H1 (cell line): ENCODE results near the gene CTPS2. TPM values are rescaled to one million over a fixed set of nuclear protein-coding genes. Genes with fewer than 3 reads are reported as not detected.

Experiments
- CTCF ChIA-PET: fragments of 300-600 bp; sonication (Branson Sonifier 250); formaldehyde crosslinking; loops from one replicate; lab custom pipeline; 2021; ENCODE audit not compliant: partially characterized antibody; lab: Charles Lee
- POLR2A ChIA-PET: fragments of 300-600 bp; sonication (Branson Sonifier 250); formaldehyde crosslinking; loops from one replicate; lab custom pipeline; 2021; ENCODE audit warnings: inconsistent platforms; ENCODE audit not compliant: partially characterized antibody; lab: Charles Lee
- DNase-seq, 2 experiments: peaks; one replicate each; pipeline versions ENCODE4 v3.0.0 to v3.0.0-alpha.2; 2010 to 2022; ENCODE audit warnings: low spot score in 2 of 2, low read depth in 1 of 2, mixed read lengths in 1 of 2
- FAIRE-seq: peaks from 2 replicates; lab custom pipeline; 2011; peaks lifted over from hg19 to GRCh38; lab: Jason Lieb, UNC
- H2AFZ ChIP-seq: 2 replicates; pipeline ENCODE4 v1.8.1; 2012; ENCODE audit warnings: low read length, inconsistent platforms
- H2AK5ac ChIP-seq: 2 replicates; pipeline ENCODE4 v1.6.1; 2013; ENCODE audit warnings: low read depth, low read length
- H2BK120ac ChIP-seq: replicated peaks from 2 replicates; pipeline ENCODE3; 2013; ENCODE audit warnings: low read depth, low read length, inconsistent platforms
- H2BK12ac ChIP-seq: 2 replicates; pipeline ENCODE4 v1.6.1; 2013; ENCODE audit warnings: low read depth, low read length
- H2BK15ac ChIP-seq: 2 replicates; pipeline ENCODE4 v1.6.1; 2013; ENCODE audit warnings: low read length
- H2BK20ac ChIP-seq: 2 replicates; pipeline ENCODE4 v1.6.1; 2013; ENCODE audit warnings: low read length
- H2BK5ac ChIP-seq: 2 replicates; pipeline ENCODE4 v1.6.1; 2013; ENCODE audit warnings: low read depth, low read length
- H3K14ac ChIP-seq: 2 replicates; pipeline ENCODE4 v1.6.1; 2013; ENCODE audit warnings: inconsistent platforms; ENCODE audit not compliant: insufficient read length
- H3K18ac ChIP-seq: 2 replicates; pipeline ENCODE4 v1.6.1; 2013; ENCODE audit warnings: low read length; ENCODE audit errors: extremely low read depth
- H3K23ac ChIP-seq: 2 replicates; pipeline ENCODE4 v1.6.1; 2013; ENCODE audit warnings: inconsistent platforms; ENCODE audit not compliant: insufficient read length
- H3K23me2 ChIP-seq: 2 replicates; pipeline ENCODE4 v1.6.1; 2013; ENCODE audit warnings: low read depth, low read length
- H3K27ac ChIP-seq: 2 replicates; pipeline ENCODE4 v1.6.1; 2011; ENCODE audit warnings: low read depth, low read length, inconsistent platforms
- H3K27me3 ChIP-seq, 4 experiments: replicated peaks in 1 of 4; 1 replicate in 1 of 4; 2 replicates in 3 of 4; pipeline versions ENCODE4 v1.6.1 to v1.8.1; 2011 to 2013; ENCODE audit warnings: low read length in 3 of 4, mild to moderate bottlenecking in 3 of 4, inconsistent platforms in 2 of 4, mixed read lengths in 2 of 4, moderate library complexity in 1 of 4; ENCODE audit not compliant: control insufficient read depth in 3 of 4, insufficient read depth in 3 of 4; ENCODE audit errors: extremely low read depth in 1 of 4
- H3K36me3 ChIP-seq, 4 experiments: 2 replicates each; pipeline versions ENCODE4 v1.6.1 to v1.8.1; 2011 to 2013; ENCODE audit warnings: mild to moderate bottlenecking in 4 of 4, low read length in 3 of 4, moderate library complexity in 2 of 4, control low read depth in 1 of 4, inconsistent platforms in 1 of 4; ENCODE audit not compliant: insufficient read depth in 4 of 4, control insufficient read depth in 2 of 4
- H3K4ac ChIP-seq: replicated peaks from 2 replicates; pipeline ENCODE3; 2013; ENCODE audit warnings: low read length, low read depth, mixed read lengths, inconsistent platforms; ENCODE audit not compliant: insufficient read length
- H3K4me1 ChIP-seq, 4 experiments: replicated peaks in 1 of 4; 1 replicate in 1 of 4; 2 replicates in 3 of 4; pipeline versions ENCODE4 v1.6.1 to v1.8.1; 2011 to 2013; ENCODE audit warnings: low read length in 3 of 4, inconsistent platforms in 2 of 4, mixed read lengths in 1 of 4; ENCODE audit not compliant: insufficient read depth in 4 of 4, control insufficient read depth in 3 of 4
- H3K4me2 ChIP-seq, 2 experiments: 2 replicates each; pipeline versions ENCODE4 v1.6.1 to v1.8.1; 2011 to 2013; ENCODE audit warnings: low read depth in 2 of 2, low read length in 2 of 2, control low read depth in 1 of 2, inconsistent platforms in 1 of 2, mild to moderate bottlenecking in 1 of 2; ENCODE audit not compliant: insufficient read depth in 1 of 2
- H3K4me3 ChIP-seq, 4 experiments: fragments of 200-600, 300-600 bp in 1 of 4; sonication (generic), shearing (Covaris generic), sonication (Bioruptor Twin) in 1 of 4; 2 replicates each; pipeline versions ENCODE4 v1.5.1 to v1.8.1; 2011 to 2016; ENCODE audit warnings: low read length in 4 of 4, low read depth in 3 of 4, control low read depth in 2 of 4, inconsistent platforms in 2 of 4, mild to moderate bottlenecking in 2 of 4, mixed read lengths in 1 of 4, moderate library complexity in 1 of 4; ENCODE audit not compliant: insufficient read depth in 2 of 4; ENCODE audit errors: extremely low read depth in 1 of 4
- H3K56ac ChIP-seq: replicated peaks from 2 replicates; pipeline ENCODE3; 2013; ENCODE audit warnings: low read depth, mild to moderate bottlenecking, mixed read lengths, low read length, inconsistent platforms; ENCODE audit not compliant: insufficient read length
- H3K79me1 ChIP-seq: 2 replicates; pipeline ENCODE4 v1.6.1; 2013; ENCODE audit warnings: low read depth, low read length, control low read depth
- H3K79me2 ChIP-seq, 2 experiments: 2 replicates each; pipeline versions ENCODE4 v1.6.1 to v1.8.1; 2012 to 2013; ENCODE audit warnings: low read length in 2 of 2, mild to moderate bottlenecking in 2 of 2, inconsistent platforms in 1 of 2; ENCODE audit not compliant: insufficient read depth in 2 of 2, control insufficient read depth in 1 of 2
- H3K9ac ChIP-seq, 4 experiments: replicated peaks in 1 of 4; 1 replicate in 1 of 4; 2 replicates in 3 of 4; pipeline versions ENCODE4 v1.6.1 to v1.8.1; 2011 to 2013; ENCODE audit warnings: low read depth in 3 of 4, low read length in 3 of 4, control low read depth in 2 of 4, mild to moderate bottlenecking in 2 of 4, moderate library complexity in 2 of 4, inconsistent platforms in 1 of 4; ENCODE audit errors: extremely low read depth in 1 of 4
- H3K9me3 ChIP-seq, 2 experiments: 2 replicates each; pipeline versions ENCODE4 v1.6.1 to v1.8.1; 2012 to 2013; ENCODE audit warnings: mild to moderate bottlenecking in 2 of 2, moderate library complexity in 2 of 2, control low read depth in 1 of 2, inconsistent platforms in 1 of 2, low read depth in 1 of 2, low read length in 1 of 2, mixed read lengths in 1 of 2; ENCODE audit not compliant: insufficient read depth in 2 of 2
- H4K20me1 ChIP-seq, 2 experiments: replicated peaks in 1 of 2; 2 replicates each; pipeline versions ENCODE3 to v1.8.1; 2011 to 2013; ENCODE audit warnings: inconsistent platforms in 2 of 2, low read length in 2 of 2, mild to moderate bottlenecking in 1 of 2; ENCODE audit not compliant: insufficient read depth in 2 of 2, control insufficient read depth in 1 of 2
- H4K5ac ChIP-seq: 2 replicates; pipeline ENCODE4 v1.6.1; 2013; ENCODE audit warnings: low read length, low read depth, mixed read lengths, inconsistent platforms; ENCODE audit not compliant: insufficient read length
- H4K8ac ChIP-seq: 2 replicates; pipeline ENCODE4 v1.8.0; 2013; ENCODE audit warnings: mild to moderate bottlenecking, moderate library complexity, low read length, inconsistent platforms; ENCODE audit not compliant: insufficient read depth; ENCODE audit errors: extremely low read depth
- H4K91ac ChIP-seq: replicated peaks from 2 replicates; pipeline ENCODE3; 2013; ENCODE audit warnings: low read length, mixed read lengths, inconsistent platforms; ENCODE audit not compliant: insufficient read length
- BRCA1 ChIP-seq: IDR thresholded peaks from 2 replicates; pipeline ENCODE4 v1.6.1; 2012; ENCODE audit warnings: low read depth, low read length, improper control_type of control experiment
- CBX5 ChIP-seq: fragments of 300-800, 300-1000 bp; sonication (generic); IDR thresholded peaks from 2 replicates; pipeline ENCODE4 v1.7.1; 2016; ENCODE audit warnings: antibody characterized with exemption, low read length, low read depth
- CREB1 ChIP-seq: IDR thresholded peaks from 2 replicates; pipeline ENCODE4 v1.6.1; 2012; ENCODE audit warnings: inconsistent platforms
- EP300 ChIP-seq, 2 experiments: IDR thresholded peaks; 1 replicate in 1 of 2; 2 replicates in 1 of 2; pipeline ENCODE4 v1.6.1; 2011 to 2012; ENCODE audit warnings: low read depth in 2 of 2, low read length in 2 of 2, mild to moderate bottlenecking in 2 of 2, borderline replicate concordance in 1 of 2, inconsistent platforms in 1 of 2, moderate library complexity in 1 of 2
- GTF2F1 ChIP-seq: IDR thresholded peaks from 2 replicates; pipeline ENCODE4 v1.6.1; 2012; ENCODE audit warnings: low read depth, low read length, improper control_type of control experiment, borderline replicate concordance
- POU5F1 ChIP-seq: IDR thresholded peaks from 2 replicates; pipeline ENCODE4 v1.6.1; 2011; ENCODE audit warnings: low read depth, mild to moderate bottlenecking, low read length, moderate library complexity
- RAD21 ChIP-seq, 2 experiments: IDR thresholded peaks in 1 of 2; conservative IDR thresholded peaks in 1 of 2; 2 replicates each; pipeline ENCODE4 v1.6.1; 2011; ENCODE audit warnings: low read depth in 2 of 2, low read length in 2 of 2, improper control_type of control experiment in 1 of 2, inconsistent platforms in 1 of 2, mild to moderate bottlenecking in 1 of 2, moderate library complexity in 1 of 2
- RNF2 ChIP-seq: fragments of 200-900, 300-1000 bp; sonication (generic); IDR thresholded peaks from 2 replicates; pipeline ENCODE4 v1.7.1; 2016; ENCODE audit warnings: borderline replicate concordance, low read depth, mild to moderate bottlenecking, antibody characterized with exemption, low read length; ENCODE audit not compliant: poor library complexity, severe bottlenecking; ENCODE audit errors: missing control alignments
- WGBS, 2 experiments: shearing (Covaris generic) in 1 of 2; methylation state at CpG; one replicate each; pipeline versions ENCODE4 v1.1.6 to v1.1.7; 2013 to 2015; ENCODE audit warnings: low lambda C conversion rate in 2 of 2, mixed read lengths in 2 of 2, inconsistent platforms in 1 of 2, low coverage in 1 of 2, missing lambda C conversion rate in 1 of 2; ENCODE audit not compliant: insufficient replicate concordance in 2 of 2, insufficient coverage in 1 of 2, insufficient read length in 1 of 2; ENCODE audit errors: extremely low coverage in 1 of 2, missing lambda C conversion rate in 1 of 2; 5-methylcytosine and 5-hydroxymethylcytosine counted together
- polyA plus RNA-seq, 7 experiments: library from polyadenylated mRNA; depleted of rRNA in 3 of 7; stranded (reverse) in 5 of 7; unstranded in 2 of 7; fragments of >200 nt in 5 of 7; fragments of 200-250 nt in 2 of 7; gene quantifications; 1 replicate in 5 of 7; 2 replicates in 1 of 7; 4 replicates in 1 of 7; pipeline versions ENCODE4 v1.2.1 to v1.2.3, GENCODE V29; 2011 to 2013; ENCODE audit warnings: missing spikeins in 2 of 7, mixed read lengths in 2 of 7
- total RNA-seq: library from RNA; stranded (reverse); fragmentation: NEBNext Ultra II Directional; extraction: Animal tissue kit (Norgen Biotek cat#: 25700); gene quantifications from 2 replicates; pipeline ENCODE4 v1.2.1, GENCODE V29; 2021

Gene CTPS2
- total and polyA plus RNA-seq, 2 of the 8 experiments (the other 6 are each of a cell fraction or from before 2014, with no cell fraction given): 17.1 to 34.0 TPM

DNA sequence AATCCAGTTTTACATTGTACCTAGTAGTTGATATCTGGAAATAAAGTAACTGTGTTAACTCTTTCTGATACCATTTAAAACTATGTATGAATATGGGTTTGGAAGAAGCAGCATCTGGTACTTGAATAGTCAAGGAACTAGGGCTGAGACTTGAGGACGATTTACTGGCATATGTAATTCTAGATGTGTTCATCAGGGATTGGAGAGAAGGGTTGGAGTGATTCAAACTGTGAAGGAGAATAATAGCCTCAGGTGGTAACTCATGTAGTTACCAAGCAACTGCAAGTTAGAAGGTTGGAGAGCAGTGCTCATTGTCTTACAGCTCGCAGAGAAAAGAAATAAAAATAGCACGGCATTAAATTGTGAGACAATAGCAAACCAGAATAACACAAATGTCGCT, 44.3 kb upstream of the CTPS2 start:
- Histone ChIP-seq H2BK120ac (no peak overlapping the region), H3K9ac (no peak overlapping the region), H3K4me3 (no peak overlapping the region), H2BK5ac (no peak overlapping the region), H3K9me3 (no peaks in the 10 kb centered on the region), H3K14ac (no peak overlapping the region), H2AFZ (no peak overlapping the region), H3K23ac (no peak overlapping the region), H3K56ac (no peak overlapping the region), H4K20me1 (peaks cover 0 to 2% of the 10 kb centered on the region in 2 experiments), H3K4ac (no peak overlapping the region), H2AK5ac (no peak overlapping the region), H3K4me1 (no peaks in the 10 kb centered on the region), H4K8ac (no peak overlapping the region), H3K79me2 (no peaks in the 10 kb centered on the region), H4K91ac (no peak overlapping the region), H3K27ac (no peak overlapping the region), H4K5ac (no peak overlapping the region), H3K23me2 (no peaks in the 10 kb centered on the region), H3K79me1 (no peaks in the 10 kb centered on the region), H2BK20ac (no peak overlapping the region), H2BK12ac (no peak overlapping the region), H3K18ac (no peak overlapping the region), H3K27me3 (no peaks in the 10 kb centered on the region), H2BK15ac (no peak overlapping the region), H3K4me2 (no peak overlapping the region), H3K36me3 (peaks cover 3 to 32% (median 15%) of the 10 kb centered on the region in 4 experiments; a peak in 5 of 8 replicates)
- POLR2A ChIA-PET: interaction anchor here (1.0 to 2.4 kb wide), 2 partner anchors 34 to 52 kb away, joined by 3 to 6 read pairs; no protein-coding TSS in a partner anchor
- WGBS, 2 experiments: 90% methylated on average over 4 of the region's 4 CpGs; no CpG with 5 or more reads in 1 of the 2 experiments
- CTCF ChIA-PET: no interaction called here
- TF ChIP-seq POU5F1 (no peak), RNF2 (no peak), GTF2F1 (no peak), EP300 (IDR thresholded peaks at IDR 0.05; ENCODE audit: borderline replicate concordance in 1 of 2, low read depth in 2 of 2, low read length in 2 of 2) (no peak), CREB1 (no peak), CBX5 (no peak), RAD21 (IDR thresholded peaks at IDR 0.05 in 1 of 2, conservative IDR thresholded peaks at IDR 0.05 in 1 of 2; ENCODE audit: low read depth in 2 of 2, low read length in 2 of 2) (no peak), BRCA1 (no peak)
- DNase-seq (no peak), FAIRE-seq (no peak)
